IPS-18c (cell line): Measurements from ENCODE around the gene STK38.

Source experiments
- H3K4me3 ChIP-seq: 2 replicates; pipeline ENCODE4 v1.7.0; 2013; ENCODE audit warnings: low read depth, mild to moderate bottlenecking, low read length, moderate library complexity; ENCODE audit not compliant: insufficient read depth
- H3K9me3 ChIP-seq: one replicate; pipeline ENCODE4 v1.6.1; 2013; ENCODE audit warnings: mild to moderate bottlenecking, low read length, moderate library complexity; ENCODE audit not compliant: control insufficient read depth, insufficient read depth

The STK38 gene

GRCh38 chr6:36544228-36544627 lies 3.1 kb downstream of the STK38 start:
- Histone ChIP-seq H3K4me3 (no peak overlapping the region), H3K9me3 (peaks cover 2% of the 10 kb centered on the region)

DNA sequence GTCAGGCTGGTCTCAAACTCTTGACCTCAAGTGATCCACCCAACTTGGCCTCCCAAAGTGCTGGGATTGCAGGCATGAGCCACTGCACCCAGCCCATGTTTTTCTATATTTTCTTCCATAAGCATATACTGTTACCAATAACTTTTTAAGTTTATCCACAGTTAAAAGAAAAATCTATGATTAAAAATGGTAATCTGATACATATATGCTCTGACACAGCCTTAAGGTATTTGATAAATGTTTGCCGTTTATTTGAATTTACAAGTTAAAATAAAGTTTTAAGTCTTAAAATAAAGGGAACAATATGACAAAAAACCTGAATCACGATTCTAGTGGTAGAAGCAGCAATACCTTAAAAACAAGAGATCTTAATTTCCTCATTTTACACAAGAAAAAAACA lies 5.2 kb downstream of the STK38 start:
- Histone ChIP-seq H3K9me3 (peaks cover 2% of the 10 kb centered on the region), H3K4me3 (no peak overlapping the region)

DNA sequence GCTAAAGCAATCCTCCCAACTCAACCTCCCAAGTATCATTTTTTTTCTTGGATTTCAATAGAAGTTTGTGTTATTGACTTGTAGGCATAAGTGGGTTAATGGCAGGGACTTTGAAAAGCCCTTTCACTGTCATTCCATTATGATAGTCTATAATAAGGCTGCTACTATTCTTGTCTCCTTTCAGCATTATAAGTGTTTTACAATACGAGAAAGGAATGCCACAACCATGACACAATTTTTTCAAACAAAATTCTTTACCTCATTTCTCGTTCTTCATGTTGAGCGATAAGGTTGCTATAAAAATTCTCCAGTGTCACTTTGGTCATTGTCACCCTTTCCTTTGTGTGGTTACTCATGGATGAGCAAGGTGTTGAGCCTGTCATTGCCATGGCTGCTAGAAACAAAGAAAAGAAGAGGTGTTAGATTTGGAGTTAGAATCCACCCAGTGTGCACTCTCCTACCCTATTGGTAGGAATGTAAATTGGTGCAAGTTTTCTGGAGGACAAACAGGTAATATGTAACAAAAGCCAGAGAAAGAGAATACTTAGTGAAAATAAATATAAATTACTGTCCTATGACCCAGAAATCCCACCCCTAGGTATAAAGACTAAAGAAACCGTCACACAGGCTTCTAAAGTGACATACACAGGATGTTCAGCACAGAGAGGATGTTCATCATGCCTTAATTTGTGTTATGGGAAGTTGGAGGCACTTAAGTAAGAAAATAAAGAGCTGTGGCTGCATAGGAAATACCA lies 7.3 kb downstream of the STK38 start:
- peaks cover 2% of the 10 kb centered on the region for H3K9me3 ChIP-seq

GRCh38 chr6:36536873-36537547 lies 10.3 kb downstream of the STK38 start:
- no peaks in the 10 kb centered on the region for H3K9me3 ChIP-seq
- H3K4me3 ChIP-seq: no peak overlapping the region

More for the DNA sequence above, 7.3 kb downstream of the STK38 start:
- H3K4me3 ChIP-seq: no peak overlapping the region

DNA sequence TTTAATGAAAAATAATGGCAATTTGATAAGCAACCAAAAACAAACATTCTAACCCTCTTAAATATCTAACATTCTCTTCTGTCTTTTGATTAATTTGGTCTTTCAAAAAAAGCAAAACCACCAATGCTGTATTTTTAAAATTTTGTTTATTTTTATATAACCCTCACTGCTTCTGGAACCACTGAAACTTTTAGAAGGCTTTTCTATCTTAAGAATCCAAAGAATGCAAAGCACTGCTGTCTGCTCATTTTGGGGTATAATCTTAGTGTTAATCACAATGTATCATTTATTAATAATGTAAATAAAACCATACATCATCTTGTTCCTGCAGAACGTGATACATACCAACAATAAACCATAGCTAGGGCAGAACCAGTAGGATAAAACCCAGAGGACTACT lies 14.0 kb downstream of the STK38 start:
- no peak overlapping the region for H3K4me3 ChIP-seq
- H3K9me3 ChIP-seq: no peaks in the 10 kb centered on the region

- H3K4me3 ChIP-seq: no peak overlapping the region
- H3K9me3 ChIP-seq: no peaks in the 10 kb centered on the region
Measured at GRCh38 chr6:36526066-36526465, 21.2 kb downstream of the STK38 start.

DNA sequence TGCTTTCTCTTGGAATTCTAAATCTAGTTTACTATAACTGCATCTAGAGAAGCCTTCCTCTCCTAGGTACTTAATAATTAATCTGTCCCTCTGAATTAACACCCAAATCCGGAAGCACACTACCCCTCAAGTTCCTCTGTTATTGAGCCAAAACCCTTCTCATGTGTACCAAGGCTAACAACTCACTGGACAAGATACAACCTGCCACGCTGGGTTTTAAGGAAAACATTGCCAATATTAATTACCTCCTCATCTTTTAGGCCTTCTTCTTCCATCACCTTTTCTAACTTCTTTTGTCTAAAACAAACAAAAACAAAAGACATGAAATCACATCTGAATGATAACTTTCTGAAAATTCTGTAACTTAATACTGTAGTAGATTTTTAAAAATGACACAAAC lies 21.9 kb downstream of the STK38 start:
- H3K9me3 ChIP-seq: no peaks in the 10 kb centered on the region
- H3K4me3 ChIP-seq: no peak overlapping the region

GRCh38 chr6:36524871-36525270 lies 22.4 kb downstream of the STK38 start:
- Histone ChIP-seq H3K4me3 (no peak overlapping the region), H3K9me3 (no peaks in the 10 kb centered on the region)

DNA sequence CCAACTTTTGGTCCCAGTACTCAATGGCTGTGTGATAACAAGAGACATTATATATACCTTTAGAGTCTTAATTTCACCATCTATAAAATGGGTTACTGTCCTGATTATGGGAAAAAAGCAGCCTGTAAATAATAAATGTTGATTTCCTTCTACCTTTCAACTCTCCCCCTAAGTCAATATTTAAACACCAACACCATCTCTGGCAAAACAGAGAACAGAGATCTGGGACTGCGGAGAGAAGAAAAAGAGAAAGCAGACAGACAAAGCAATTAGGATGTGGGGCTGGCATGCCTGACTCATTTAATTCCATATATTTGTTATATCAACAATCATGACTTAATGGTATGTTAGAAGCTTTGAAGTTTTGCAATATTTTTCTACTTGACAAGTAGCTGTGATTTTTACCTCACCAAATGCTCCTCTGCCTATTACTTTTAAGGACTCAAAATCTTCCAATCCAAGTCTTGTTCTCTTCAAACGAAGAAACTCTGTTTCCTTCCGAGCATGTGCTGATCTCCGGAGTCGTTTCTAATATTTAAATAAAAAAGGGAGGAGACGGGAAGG lies 23.3 kb downstream of the STK38 start:
- Histone ChIP-seq H3K9me3 (no peaks in the 10 kb centered on the region), H3K4me3 (no peak overlapping the region)

DNA sequence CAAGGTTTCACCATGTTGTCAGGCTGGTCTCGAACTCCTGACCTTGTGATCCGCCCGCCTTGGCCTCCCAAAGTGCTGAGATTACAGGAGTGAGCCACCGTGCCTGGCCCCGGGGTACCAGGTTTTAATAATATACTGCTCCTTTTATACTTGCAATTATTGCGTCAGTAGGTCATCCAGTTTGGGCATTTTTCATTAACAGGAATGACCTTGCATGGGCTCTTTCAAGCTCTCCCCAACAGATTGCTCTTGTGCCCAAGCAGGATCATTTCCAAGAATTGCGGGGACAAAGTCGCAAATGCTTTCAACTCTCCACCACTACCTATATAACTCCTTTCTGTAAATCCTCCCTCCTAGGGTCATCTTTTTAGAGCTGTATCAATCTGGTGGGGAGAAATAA lies 23.8 kb downstream of the STK38 start:
- Histone ChIP-seq H3K4me3 (no peak overlapping the region), H3K9me3 (no peaks in the 10 kb centered on the region)

DNA sequence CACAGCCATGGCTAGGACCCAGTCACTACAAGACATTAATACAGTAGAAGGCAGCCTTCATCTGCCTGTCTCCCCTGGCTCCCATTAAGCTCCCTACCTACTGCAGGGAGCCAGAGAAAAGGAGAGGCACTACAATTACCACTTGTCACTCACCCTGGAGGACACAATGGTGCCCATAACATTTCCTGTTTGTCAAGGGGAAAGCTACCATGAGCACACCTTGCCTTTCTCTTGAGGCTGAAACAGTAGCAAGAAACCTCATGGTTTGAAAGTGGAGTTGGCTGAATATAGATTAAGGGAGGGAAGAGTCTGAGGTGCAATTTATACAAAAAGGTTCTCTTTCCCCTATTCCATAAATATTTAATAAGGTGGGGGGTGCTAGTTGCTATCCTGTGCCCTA lies 27.9 kb downstream of the STK38 start:
- H3K9me3 ChIP-seq: no peaks in the 10 kb centered on the region
- H3K4me3 ChIP-seq: no peak overlapping the region

DNA sequence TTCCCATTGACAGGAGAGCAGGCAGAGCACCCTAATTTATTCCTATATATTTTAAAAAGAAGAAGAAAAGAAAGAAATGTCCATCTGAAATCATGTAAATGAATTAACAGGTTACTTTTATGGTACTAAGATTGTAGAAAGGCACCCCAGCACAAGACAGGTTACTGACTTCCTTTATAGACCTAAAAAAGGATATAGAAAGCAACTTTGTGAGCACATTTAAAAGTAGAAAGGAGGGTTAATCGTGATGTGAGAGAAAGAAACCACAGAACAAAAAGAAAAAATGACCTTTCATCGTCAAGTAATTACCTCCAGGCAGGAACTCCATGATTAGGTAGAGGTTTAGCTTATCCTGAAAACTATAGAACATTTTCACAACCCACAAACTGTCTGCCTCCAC lies 29.9 kb downstream of the STK38 start:
- peaks cover under 1% of the 10 kb centered on the region for H3K9me3 ChIP-seq
- no peak overlapping the region for H3K4me3 ChIP-seq

DNA sequence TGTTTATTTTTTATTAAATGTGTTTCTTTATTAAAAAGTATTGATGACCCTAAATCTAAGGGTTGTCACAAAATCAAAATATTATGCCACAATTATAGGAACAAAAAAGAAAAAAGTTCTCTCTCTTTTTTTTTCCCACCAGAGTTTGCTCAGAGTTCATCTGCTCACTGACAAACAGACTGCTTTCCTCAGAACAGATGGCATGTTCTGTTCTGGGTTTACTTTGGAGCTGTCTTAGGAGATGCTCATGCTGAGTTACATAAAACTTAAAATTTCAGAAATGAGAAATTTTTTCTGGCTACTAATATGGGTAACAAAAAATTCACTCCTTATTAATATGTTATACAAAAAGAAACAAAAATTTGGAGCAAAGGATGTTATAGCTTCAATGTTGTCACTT lies 30.3 kb downstream of the STK38 start:
- Histone ChIP-seq H3K9me3 (peaks cover 2% of the 10 kb centered on the region), H3K4me3 (no peak overlapping the region)

- Histone ChIP-seq H3K4me3 (no peak overlapping the region), H3K9me3 (peaks cover 2% of the 10 kb centered on the region)
Measured at GRCh38 chr6:36516559-36516958, 30.7 kb downstream of the STK38 start.

DNA sequence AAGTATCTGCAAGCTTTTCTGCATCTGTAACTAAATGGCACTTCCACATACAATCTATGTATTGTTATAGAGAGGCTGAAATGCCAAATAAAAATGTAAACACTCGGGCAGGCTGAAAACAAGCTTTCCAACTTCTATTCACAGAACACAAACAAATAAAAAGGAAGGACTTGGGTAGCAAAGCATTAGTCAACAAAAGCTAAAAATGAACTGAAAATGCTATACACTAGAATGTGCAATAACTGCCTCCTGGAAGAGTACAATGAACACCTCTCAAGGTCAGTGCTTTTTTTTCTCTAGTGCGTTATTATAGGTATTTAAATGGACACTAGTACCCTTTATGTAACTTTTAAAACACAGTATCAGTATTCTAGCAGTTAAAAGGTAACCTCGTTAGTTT lies 31.4 kb downstream of the STK38 start:
- H3K9me3 ChIP-seq: peaks cover 2% of the 10 kb centered on the region
- no peak overlapping the region for H3K4me3 ChIP-seq

- no peak overlapping the region for H3K4me3 ChIP-seq
- H3K9me3 ChIP-seq: peaks cover 2% of the 10 kb centered on the region
Measured at GRCh38 chr6:36514554-36515456, 32.5 kb downstream of the STK38 start.

DNA sequence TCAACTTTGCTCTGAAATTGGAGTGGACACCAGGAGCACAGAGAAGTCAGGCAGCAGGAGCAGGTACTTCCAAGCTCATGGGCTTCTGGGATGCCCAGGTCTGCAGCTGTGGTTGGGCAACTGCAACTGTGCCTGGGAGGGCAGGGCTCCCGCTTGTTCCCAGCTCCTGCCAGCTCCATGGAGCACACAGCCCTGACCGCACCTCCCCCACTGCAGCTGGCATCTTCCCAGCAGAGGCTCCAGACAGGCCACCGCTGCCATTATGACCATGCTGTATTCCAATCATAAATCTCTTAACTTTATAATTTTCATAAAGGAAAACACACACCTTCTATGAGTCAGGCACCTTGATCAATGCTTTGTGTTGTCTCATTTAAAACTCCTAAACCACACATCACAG lies 36.9 kb downstream of the STK38 start:
- no peak overlapping the region for H3K4me3 ChIP-seq
- H3K9me3 ChIP-seq: peaks cover 2% of the 10 kb centered on the region
